Measurements from ENCODE around the gene ST8SIA1.

- no peak for TF ChIP-seq CTCF (IDR thresholded peaks at IDR 0.05; ENCODE audit: control extremely low read depth in 1 of 3, insufficient read depth in 1 of 3, low read depth in 1 of 3, low read length in 3 of 3)
- no peak for TF ChIP-seq EP300 (IDR thresholded peaks at IDR 0.05; ENCODE audit: borderline replicate concordance in 1 of 2, low read depth in 2 of 2, low read length in 2 of 2)
- no peak for TF ChIP-seq FOSL1 (IDR thresholded peaks at IDR 0.05; ENCODE audit: insufficient read depth, low read depth, low read length)
- TF ChIP-seq SUZ12 (IDR thresholded peaks at IDR 0.05; ENCODE audit: low read length): no peak
These were observed 162.0 kb downstream of the ST8SIA1 start for GRCh38 chr12:22172501-22172900.
